Right atrium auricular region (tissue), 2 donors: ENCODE data around the gene SMYD3. TPM values are rescaled to one million over a fixed set of nuclear protein-coding genes. Genes with fewer than 3 reads are reported as not detected.

Source experiments
- total RNA-seq, 2 donors: library from RNA; depleted of rRNA; stranded (reverse); fragments of >200 nt; gene quantifications; one replicate each; pipeline ENCODE4 v1.1.0, GENCODE V29; 2016

The SMYD3 gene
- total RNA-seq, 2 donors from 2014 or later: 7.9 to 8.5 TPM

Other genes starting within 250 kb of the SMYD3 start
- gene TFB2M, start 59.0 kb upstream of the SMYD3 start, total RNA-seq: 10 to 100 TPM in 1 of 2 donors, 1 to 10 TPM in 1; 5.5 to 12.0 TPM
- 10 to 100 TPM; 15.6 to 19.0 TPM for gene CNST, start 59.2 kb upstream of the SMYD3 start, total RNA-seq
- 10 to 100 TPM; 21.4 to 23.1 TPM for gene SCCPDH, start 217.1 kb upstream of the SMYD3 start, total RNA-seq